Skeletal muscle satellite cell (primary cell): ENCODE data around the gene FKBP4.
"Not testable (repeated sequence)": the region's sequence is repeated elsewhere in the genome, so short reads cannot be mapped to it uniquely, and the experiment has no call there.

Source experiments
- H3K27me3 ChIP-seq: 2 replicates; pipeline ENCODE4 v1.7.0; 2013; ENCODE audit warnings: low read length; ENCODE audit not compliant: control insufficient read depth, insufficient read depth
- H3K36me3 ChIP-seq: 2 replicates; pipeline ENCODE4 v1.7.0; 2013; ENCODE audit warnings: mild to moderate bottlenecking, control low read depth, low read length; ENCODE audit not compliant: insufficient read depth
- H3K4me1 ChIP-seq: 2 replicates; pipeline ENCODE4 v1.7.0; 2013; ENCODE audit warnings: low read length; ENCODE audit not compliant: control insufficient read depth, insufficient read depth
- H3K4me2 ChIP-seq: 2 replicates; pipeline ENCODE4 v1.7.0; 2013; ENCODE audit warnings: mild to moderate bottlenecking, low read length
- H3K4me3 ChIP-seq: 2 replicates; pipeline ENCODE4 v1.7.0; 2013; ENCODE audit warnings: low read length
- H3K9ac ChIP-seq: 2 replicates; pipeline ENCODE4 v1.7.0; 2013; ENCODE audit warnings: mild to moderate bottlenecking, low read depth, low read length, moderate library complexity
- H3K9me3 ChIP-seq: replicated peaks from 2 replicates; pipeline ENCODE4 v1.7.0; 2013; ENCODE audit warnings: mild to moderate bottlenecking, control low read depth, low read length

FKBP4 gene

GRCh38 chr12:2765052-2765451 is 29.7 kb upstream of the FKBP4 start:
- Histone ChIP-seq H3K9ac (no peak overlapping the region), H3K4me1 (no peaks in the 10 kb centered on the region), H3K9me3 (no peaks in the 10 kb centered on the region), H3K27me3 (peaks cover 31% of the 10 kb centered on the region), H3K36me3 (no peaks in the 10 kb centered on the region), H3K4me3 (no peak overlapping the region), H3K4me2 (no peak overlapping the region)

DNA sequence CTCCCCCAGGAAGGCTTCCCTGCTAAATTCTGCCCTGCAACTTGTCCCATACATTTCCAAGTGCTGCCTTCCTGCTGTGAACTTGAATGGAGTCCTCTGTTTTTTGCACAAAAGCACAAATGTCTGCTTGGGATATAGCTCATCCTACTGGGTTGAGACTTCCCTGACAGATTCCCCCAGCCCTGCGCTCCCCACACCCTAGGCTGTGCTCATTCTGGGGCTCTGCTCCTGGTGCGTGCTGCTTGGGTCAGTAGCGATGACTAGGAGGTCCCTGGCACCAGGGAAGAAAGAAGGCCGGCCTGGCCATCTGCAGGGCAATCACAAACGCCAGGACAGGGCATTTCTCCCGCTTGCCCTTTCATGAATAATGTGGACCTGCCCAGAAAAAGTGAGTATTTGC is 29.2 kb upstream of the FKBP4 start:
- no peak overlapping the region for H3K9ac ChIP-seq

GRCh38 chr12:2768224-2768961 is 26.4 kb upstream of the FKBP4 start:
- H3K9ac ChIP-seq, result no peak overlapping the region
- no peak overlapping the region for H3K4me2 ChIP-seq
- H3K9me3 ChIP-seq, result no peaks in the 10 kb centered on the region
- no peaks in the 10 kb centered on the region for H3K4me1 ChIP-seq
- no peak overlapping the region for H3K4me3 ChIP-seq
- peaks cover 37% of the 10 kb centered on the region for H3K27me3 ChIP-seq
- no peaks in the 10 kb centered on the region for H3K36me3 ChIP-seq

More for the DNA sequence above, 29.2 kb upstream of the FKBP4 start:
- no peak overlapping the region for H3K4me3 ChIP-seq
- no peak overlapping the region for H3K4me2 ChIP-seq
- H3K36me3 ChIP-seq, result no peaks in the 10 kb centered on the region
- H3K9me3 ChIP-seq, result no peaks in the 10 kb centered on the region
- peaks cover 27% of the 10 kb centered on the region for H3K27me3 ChIP-seq
- H3K4me1 ChIP-seq, result no peaks in the 10 kb centered on the region

GRCh38 chr12:2769866-2770533 is 24.8 kb upstream of the FKBP4 start:
- no peak overlapping the region for H3K4me2 ChIP-seq
- no peaks in the 10 kb centered on the region for H3K36me3 ChIP-seq
- H3K27me3 ChIP-seq, result peaks cover 34% of the 10 kb centered on the region
- H3K9ac ChIP-seq, result no peak overlapping the region
- H3K4me3 ChIP-seq, result no peak overlapping the region
- no peaks in the 10 kb centered on the region for H3K9me3 ChIP-seq
- no peaks in the 10 kb centered on the region for H3K4me1 ChIP-seq

DNA sequence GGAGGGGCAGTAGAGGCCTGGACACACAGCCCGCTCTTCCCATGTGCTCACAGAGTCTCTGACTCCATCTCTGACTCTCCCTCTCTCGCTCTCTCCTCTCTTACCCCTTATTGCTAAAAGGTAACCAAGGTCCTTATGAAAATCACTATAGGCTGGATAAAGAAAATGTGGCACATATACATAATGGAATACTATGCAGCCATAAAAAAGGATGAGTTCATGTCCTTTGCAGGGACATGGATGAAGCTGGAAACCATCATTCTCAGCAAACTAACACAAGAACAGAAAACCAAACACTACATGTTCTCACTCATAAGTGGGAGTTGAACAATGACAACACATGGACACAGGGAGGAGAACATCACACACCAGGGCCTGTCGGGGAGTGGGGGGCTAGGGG is 24.2 kb upstream of the FKBP4 start:
- H3K27me3 ChIP-seq, result peaks cover 37% of the 10 kb centered on the region
- H3K4me2 ChIP-seq, H3K4me3 ChIP-seq, H3K4me1 ChIP-seq, H3K9me3 ChIP-seq, H3K9ac ChIP-seq, H3K36me3 ChIP-seq: not testable (repeated sequence)

DNA sequence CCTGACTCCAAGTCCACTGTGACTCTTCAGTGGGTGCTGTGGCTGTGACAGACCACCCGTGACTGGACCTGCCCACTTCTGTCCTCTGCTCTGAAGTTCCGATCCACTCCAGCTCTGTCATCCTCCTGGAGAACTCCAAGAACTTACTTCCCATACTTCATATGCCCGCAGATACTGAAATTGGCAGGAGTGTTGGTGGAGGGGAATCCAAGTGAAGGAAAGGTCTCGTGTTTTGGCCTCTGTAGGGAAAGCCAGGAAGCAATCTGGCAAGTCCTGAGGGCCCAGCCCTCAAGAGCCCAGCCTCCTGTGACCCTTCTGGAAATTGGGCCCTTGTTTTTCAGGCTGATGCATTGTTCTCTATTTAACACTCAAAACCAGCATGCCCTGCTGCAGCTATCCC is 22.4 kb upstream of the FKBP4 start:
- Histone ChIP-seq H3K4me3 (no peak overlapping the region), H3K36me3 (no peaks in the 10 kb centered on the region), H3K9ac (no peak overlapping the region)

GRCh38 chr12:2773199-2773875 is 21.4 kb upstream of the FKBP4 start:
- Histone ChIP-seq H3K4me3 (no peak overlapping the region), H3K4me2 (no peak overlapping the region), H3K27me3 (peaks cover 48% of the 10 kb centered on the region), H3K4me1 (no peaks in the 10 kb centered on the region), H3K36me3 (no peaks in the 10 kb centered on the region), H3K9ac (no peak overlapping the region), H3K9me3 (no peaks in the 10 kb centered on the region)

More for the DNA sequence above, 22.4 kb upstream of the FKBP4 start:
- no peak overlapping the region for H3K4me2 ChIP-seq
- no peaks in the 10 kb centered on the region for H3K9me3 ChIP-seq
- no peaks in the 10 kb centered on the region for H3K4me1 ChIP-seq
- H3K27me3 ChIP-seq, result peaks cover 45% of the 10 kb centered on the region

DNA sequence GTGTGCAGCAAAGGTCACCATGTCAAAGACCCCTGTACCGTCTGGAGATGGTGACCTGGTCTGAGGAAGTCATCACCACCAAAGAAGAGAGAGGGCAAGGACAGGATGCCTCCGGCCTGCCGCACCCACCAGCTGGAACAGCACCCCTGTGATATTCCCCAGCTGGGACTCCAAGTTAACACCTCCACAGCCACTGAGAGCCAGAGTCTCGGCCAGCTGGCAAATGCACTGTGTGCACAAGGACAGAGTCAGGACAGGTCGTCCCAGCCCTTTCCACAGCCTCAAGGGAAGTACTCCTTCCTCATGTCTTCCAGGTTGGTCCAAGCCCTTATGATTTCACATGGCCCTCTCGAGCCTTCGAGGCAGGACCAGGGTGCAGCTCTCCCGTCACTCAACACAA is 19.3 kb upstream of the FKBP4 start:
- no peaks in the 10 kb centered on the region for H3K36me3 ChIP-seq
- H3K9me3 ChIP-seq, result no peaks in the 10 kb centered on the region
- no peak overlapping the region for H3K4me3 ChIP-seq
- H3K27me3 ChIP-seq, result peaks cover 57% of the 10 kb centered on the region
- no peaks in the 10 kb centered on the region for H3K4me1 ChIP-seq
- no peak overlapping the region for H3K9ac ChIP-seq
- no peak overlapping the region for H3K4me2 ChIP-seq

DNA sequence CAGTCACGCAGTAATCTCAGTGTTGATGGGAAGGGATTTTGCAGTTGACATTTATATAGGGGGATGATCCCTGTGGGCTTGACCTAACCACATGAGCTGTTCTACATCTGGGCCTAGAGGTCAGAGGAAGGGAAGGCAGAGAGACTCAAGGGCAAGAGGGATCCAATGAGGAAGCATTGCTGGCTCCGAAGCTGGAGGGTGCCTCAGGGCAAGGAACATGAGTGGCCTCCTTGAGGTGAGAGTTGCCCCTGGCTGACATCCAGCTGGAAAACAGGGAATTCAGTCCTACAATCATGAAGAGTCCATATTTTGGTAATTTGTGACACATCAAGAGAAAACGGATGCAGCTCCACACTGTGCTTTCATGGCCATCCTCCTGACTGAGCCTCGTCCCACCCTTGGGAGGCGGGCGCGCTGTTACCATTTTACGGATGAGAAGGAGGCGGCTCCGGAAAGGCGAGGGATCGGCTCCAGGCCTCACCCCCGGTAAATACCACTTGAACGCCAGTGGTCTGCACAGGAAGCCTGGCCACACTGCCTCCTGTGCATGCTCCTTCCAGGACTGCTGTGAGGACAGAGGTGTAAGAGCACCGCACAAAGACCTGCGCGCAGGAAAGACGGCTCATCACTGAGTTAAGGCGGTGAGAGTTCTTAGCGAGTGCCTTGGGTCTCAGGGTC is 18.5 kb upstream of the FKBP4 start:
- Histone ChIP-seq H3K4me1 (no peaks in the 10 kb centered on the region), H3K36me3 (no peaks in the 10 kb centered on the region), H3K9me3 (no peaks in the 10 kb centered on the region), H3K9ac (no peak overlapping the region), H3K27me3 (peaks cover 58% of the 10 kb centered on the region), H3K4me2 (no peak overlapping the region), H3K4me3 (no peak overlapping the region)

GRCh38 chr12:2779281-2779680 is 15.5 kb upstream of the FKBP4 start:
- H3K9ac ChIP-seq, result no peak overlapping the region
- no peaks in the 10 kb centered on the region for H3K36me3 ChIP-seq
- H3K27me3 ChIP-seq, result peaks cover 61% of the 10 kb centered on the region
- no peak overlapping the region for H3K4me2 ChIP-seq
- no peak overlapping the region for H3K4me3 ChIP-seq
- peaks cover 5% of the 10 kb centered on the region for H3K4me1 ChIP-seq
- no peaks in the 10 kb centered on the region for H3K9me3 ChIP-seq

DNA sequence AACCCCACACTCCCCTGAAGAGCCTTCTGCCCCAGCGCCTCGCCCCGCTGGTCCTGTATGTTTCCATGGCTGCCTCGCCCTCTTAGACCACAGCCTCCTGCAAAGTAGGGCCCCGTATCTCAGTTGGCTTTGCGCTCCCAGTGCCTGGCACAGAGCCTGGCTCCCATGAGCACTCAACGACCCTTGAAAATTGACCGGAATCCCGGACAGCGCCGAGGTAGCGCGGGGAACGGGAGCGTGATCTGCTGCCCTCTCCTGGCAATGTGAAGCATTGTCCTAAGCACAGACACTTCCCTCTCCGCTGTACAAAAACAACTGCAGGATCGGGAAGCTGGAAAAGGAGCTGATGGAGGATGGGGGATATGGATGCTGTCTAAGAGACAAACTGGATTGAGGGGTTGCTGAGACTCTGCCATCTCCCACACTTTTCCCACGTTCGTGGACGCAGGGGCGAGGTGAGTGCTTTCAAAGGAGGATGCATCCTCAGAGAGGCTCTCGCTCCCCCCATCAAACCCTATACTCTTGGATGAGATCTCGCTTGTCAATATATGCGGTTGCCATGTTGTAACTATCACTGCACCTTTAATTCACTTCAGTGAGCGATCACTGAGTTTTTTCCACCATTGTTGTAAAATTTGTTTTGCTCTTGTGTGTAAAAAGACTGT is 10.7 kb upstream of the FKBP4 start:
- Histone ChIP-seq H3K9me3 (no peaks in the 10 kb centered on the region), H3K27me3 (peaks cover 43% of the 10 kb centered on the region), H3K36me3 (no peaks in the 10 kb centered on the region), H3K4me2 (peak overlapping the region; percentile 84), H3K4me1 (peaks cover 5% of the 10 kb centered on the region), H3K9ac (no peak overlapping the region), H3K4me3 (peak overlapping the region; percentile 53)
